HUES64 (cell line): ENCODE results near the gene PEX16.
"Not testable (repeated sequence)": the region's sequence is repeated elsewhere in the genome, so short reads cannot be mapped to it uniquely, and the experiment has no call there.

ENCODE experiments used
- H3K27ac ChIP-seq: 2 replicates; pipeline ENCODE4 v1.7.0; 2013; ENCODE audit warnings: low read depth, low read length, inconsistent platforms
- H3K27me3 ChIP-seq: 2 replicates; pipeline ENCODE4 v1.6.1; 2013; ENCODE audit warnings: mild to moderate bottlenecking, low read length; ENCODE audit not compliant: insufficient read depth
- H3K36me3 ChIP-seq: 2 replicates; pipeline ENCODE4 v1.6.1; 2013; ENCODE audit warnings: mild to moderate bottlenecking, low read length; ENCODE audit not compliant: insufficient read depth
- H3K4me1 ChIP-seq: 2 replicates; pipeline ENCODE4 v1.6.1; 2013; ENCODE audit warnings: mild to moderate bottlenecking, low read length, moderate library complexity; ENCODE audit not compliant: insufficient read depth
- H3K4me3 ChIP-seq: 2 replicates; pipeline ENCODE4 v1.5.1; 2013; ENCODE audit warnings: mild to moderate bottlenecking, low read length, moderate library complexity
- H3K9ac ChIP-seq: 2 replicates; pipeline ENCODE4 v1.6.1; 2013; ENCODE audit warnings: mild to moderate bottlenecking, low read depth, low read length
- H3K9me3 ChIP-seq: 2 replicates; pipeline ENCODE4 v1.6.1; 2013; ENCODE audit warnings: low read depth, low read length; ENCODE audit not compliant: insufficient read depth
- WGBS: fragments of 150-250, 120-280 bp; methylation state at CpG from one replicate; pipeline ENCODE4 v1.1.7; 2013; ENCODE audit warnings: missing lambda C conversion rate; 5-methylcytosine and 5-hydroxymethylcytosine counted together

Gene PEX16

DNA sequence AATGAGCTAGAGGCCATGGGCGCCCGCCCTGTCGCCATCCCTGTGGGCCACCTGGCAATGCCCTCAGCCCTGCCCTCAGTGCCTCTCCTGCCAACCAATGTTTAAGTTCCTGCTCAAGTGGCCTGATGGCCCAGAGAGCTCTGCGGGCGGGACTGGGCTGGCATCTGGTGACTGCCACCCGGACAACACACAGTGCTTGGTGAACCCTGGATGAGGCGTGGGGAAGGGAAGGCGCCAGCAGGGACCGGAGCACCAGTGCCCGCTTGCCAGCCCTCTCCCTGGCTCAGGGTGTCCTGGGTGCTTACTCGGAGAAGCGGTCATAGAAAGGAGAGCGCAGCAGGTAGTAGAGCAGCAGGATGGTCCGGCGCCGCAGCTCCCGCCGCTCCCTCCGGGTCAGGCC lies 4.2 kb downstream of the PEX16 start:
- Histone ChIP-seq H3K4me3 (no peak overlapping the region), H3K9ac (no peak overlapping the region), H3K27me3 (no peaks in the 10 kb centered on the region), H3K27ac (no peak overlapping the region), H3K4me1 (no peaks in the 10 kb centered on the region), H3K36me3 (peaks cover 38% of the 10 kb centered on the region), H3K9me3 (no peaks in the 10 kb centered on the region)
- WGBS: 97% methylated on average over 19 of the region's 19 CpGs

DNA sequence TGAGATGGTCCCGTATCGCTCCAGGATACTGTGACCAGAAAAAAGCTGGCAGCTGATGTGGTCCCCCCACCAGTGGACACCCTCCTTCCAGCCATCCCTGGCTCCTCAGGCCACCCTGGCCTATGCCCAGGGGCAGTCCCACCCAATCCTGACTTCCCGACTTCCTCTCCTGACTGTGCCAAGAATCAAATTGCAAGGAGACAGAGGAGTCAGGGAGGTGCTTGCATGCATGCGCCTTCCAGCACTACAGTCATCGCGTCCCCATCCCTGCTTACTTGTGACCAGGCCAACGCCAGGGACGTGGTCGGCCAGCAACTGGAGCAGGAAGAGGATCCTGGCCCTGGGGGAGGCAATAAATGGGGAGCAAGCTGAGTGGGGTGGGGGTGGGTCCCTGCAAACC lies 7.1 kb downstream of the PEX16 start:
- Histone ChIP-seq H3K36me3 (peaks cover 40% of the 10 kb centered on the region), H3K27me3 (no peaks in the 10 kb centered on the region), H3K9ac (no peak overlapping the region), H3K4me3 (no peak overlapping the region), H3K27ac (no peak overlapping the region), H3K9me3 (no peaks in the 10 kb centered on the region), H3K4me1 (no peaks in the 10 kb centered on the region)
- 95% methylated on average over 9 of the region's 9 CpGs for WGBS

DNA sequence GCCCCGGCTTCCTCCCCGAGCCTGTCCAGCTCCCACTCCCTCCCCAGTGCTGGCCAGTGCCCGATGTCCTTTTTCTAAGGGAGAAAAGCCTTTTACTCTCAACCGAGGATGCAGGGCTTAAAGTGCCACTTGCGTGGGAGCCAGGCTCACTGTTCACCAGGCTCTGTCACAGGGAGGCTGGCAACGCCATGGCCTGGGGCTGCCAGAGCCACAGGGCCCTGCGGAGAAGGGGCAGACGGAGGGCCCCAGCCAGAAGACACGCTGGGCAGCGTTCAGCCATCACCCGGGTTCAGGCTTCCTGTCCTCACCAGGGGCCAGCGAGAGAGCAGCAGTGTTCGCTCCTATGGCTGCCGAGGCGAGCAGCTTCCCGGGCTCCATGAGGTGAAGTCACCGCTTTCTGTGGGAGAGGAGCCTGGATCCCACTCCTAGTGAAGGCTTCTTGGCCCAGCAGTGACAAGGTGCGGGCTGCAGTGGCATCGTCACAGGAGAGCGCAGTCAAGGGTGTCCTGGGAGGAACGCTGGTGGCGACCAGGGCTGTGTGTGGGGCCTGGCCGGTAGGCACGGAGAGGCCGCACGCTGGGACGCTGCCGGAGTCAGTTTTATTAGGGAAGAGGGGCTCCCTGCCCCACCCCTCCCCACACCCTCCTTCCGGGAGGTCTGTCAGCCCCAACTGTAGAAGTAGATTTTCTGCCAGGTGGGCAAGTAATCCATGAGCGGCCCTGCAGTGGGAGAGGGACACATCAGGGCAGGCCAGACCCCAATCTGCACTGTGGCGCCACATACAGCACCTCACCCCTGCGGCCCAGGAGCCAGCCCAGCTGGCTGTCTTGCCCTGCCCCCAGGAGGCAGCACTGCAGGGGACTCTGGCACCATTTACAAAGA lies 7.8 kb downstream of the PEX16 start:
- 95% methylated on average over 32 of the region's 32 CpGs for WGBS
- Histone ChIP-seq H3K27ac (no peak overlapping the region), H3K9ac (no peak overlapping the region), H3K9me3 (no peaks in the 10 kb centered on the region), H3K27me3 (no peaks in the 10 kb centered on the region), H3K36me3 (peaks cover 34% of the 10 kb centered on the region), H3K4me3 (no peak overlapping the region), H3K4me1 (no peaks in the 10 kb centered on the region)

DNA sequence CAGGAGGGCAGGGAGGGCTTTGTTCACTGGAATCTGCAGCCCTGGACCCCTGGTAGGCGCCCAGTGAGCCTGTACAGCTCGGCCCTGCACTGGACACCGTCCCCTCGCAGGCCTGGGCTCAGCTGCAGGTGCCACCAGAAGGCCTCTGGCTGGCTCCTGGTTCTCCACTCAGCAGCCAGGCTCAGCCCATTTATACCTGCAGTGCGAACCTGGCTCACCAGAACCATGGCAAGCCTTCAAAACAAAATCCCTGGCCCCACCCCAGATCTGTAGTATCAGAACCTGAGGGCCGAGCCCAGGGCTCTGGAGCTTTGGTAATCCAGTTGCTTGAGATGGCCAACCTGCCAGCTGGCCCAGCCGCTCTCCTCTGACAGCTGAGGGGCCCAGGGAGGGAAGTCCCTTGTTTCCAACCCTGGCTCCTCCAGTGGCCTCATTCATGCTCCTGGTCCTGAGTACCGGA lies 9.7 kb downstream of the PEX16 start:
- H3K27ac ChIP-seq: no peak overlapping the region
- no peak overlapping the region for H3K9ac ChIP-seq
- H3K36me3 ChIP-seq: peaks cover 34% of the 10 kb centered on the region
- 92% methylated on average over 8 of the region's 8 CpGs for WGBS
- H3K9me3 ChIP-seq: no peaks in the 10 kb centered on the region
- no peak overlapping the region for H3K4me3 ChIP-seq
- H3K27me3 ChIP-seq: no peaks in the 10 kb centered on the region
- H3K4me1 ChIP-seq: no peaks in the 10 kb centered on the region

DNA sequence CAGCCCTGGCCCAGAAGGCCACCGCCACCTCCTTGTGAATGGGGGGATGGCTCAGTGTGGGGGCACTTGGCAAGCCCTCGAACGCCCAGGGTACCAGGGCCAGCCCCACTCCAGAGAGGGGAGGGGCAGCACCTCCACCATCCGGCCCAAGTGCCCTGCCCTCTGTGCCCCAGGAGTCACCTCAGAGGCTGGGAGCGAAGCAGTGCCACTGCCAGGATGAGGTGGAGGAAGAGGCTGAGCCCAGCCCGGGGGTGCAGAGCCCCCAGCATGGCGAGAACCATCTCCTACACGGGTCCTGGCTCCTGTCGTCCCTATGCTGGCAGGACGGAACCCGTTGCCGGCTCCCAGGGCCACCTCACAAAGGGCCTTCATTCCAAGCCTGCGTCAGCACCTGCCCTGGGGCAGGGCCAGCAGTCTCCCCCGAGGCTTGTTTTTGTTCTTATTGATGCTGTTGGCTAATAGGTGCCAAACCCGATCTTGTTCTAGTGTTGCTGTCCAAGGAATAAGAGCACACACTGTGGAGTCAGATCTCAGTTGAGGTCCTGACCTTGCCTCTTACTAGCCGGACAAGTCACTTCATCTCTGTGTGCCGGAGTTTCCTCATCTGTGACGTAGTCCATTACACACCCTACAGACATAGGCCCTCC lies 10.6 kb downstream of the PEX16 start, which contains the start of gene FREY1:
Gene FREY1 (minus strand): TSS at position 307 of the 647 bp plus-strand sequence. CDS start 26 bp downstream, at position 281.
- H3K9ac ChIP-seq: no peak within 1 kb of the TSS
- no peak within 1 kb of the TSS for H3K4me3 ChIP-seq
- WGBS: 82% methylated on average over 18 of the region's 18 CpGs

DNA sequence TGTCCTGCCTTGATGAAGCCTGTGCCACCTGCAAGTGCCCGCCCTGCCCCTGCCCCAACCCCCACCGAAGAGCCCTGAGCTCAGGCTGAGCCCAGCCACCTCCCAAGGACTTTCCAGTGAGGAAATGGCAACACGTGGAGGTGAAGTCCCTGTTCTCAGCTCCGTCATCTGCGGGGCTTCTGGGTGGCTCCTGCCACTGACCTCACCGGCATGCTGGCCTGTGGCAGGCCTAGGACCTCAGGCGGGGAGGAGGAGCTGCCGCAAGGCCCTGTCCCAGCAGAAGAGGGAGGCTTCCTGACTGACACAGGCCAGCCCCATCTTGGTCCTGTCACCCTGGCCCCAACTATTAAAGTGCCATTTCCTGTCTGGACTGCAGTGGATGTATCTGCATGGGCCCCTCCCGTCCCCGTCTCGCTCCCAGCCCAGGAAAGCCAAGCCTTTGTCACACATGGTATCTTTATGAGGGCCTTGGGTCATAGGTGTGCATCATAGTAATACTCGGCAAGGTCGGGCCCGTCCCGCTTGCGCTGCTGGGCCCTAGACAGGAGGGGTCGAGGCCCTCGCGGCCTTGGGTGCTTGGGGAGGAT lies 11.5 kb downstream of the PEX16 start:
- Histone ChIP-seq H3K9ac (no peak overlapping the region), H3K4me3 (no peak overlapping the region), H3K4me1 (0 out of 2 replicates have a peak, but pooled peaks cover 1% of the 10 kb centered on the region), H3K27ac (no peak overlapping the region), H3K27me3 (peaks cover 1% of the 10 kb centered on the region; the same call in 1 of the 2 replicates), H3K36me3 (peaks cover 35% of the 10 kb centered on the region), H3K9me3 (no peaks in the 10 kb centered on the region)
- 89% methylated on average over 19 of the region's 19 CpGs for WGBS

More for the DNA sequence above, 10.6 kb downstream of the PEX16 start, which contains the start of gene FREY1:
- Histone ChIP-seq H3K36me3 (peaks cover 37% of the 10 kb centered on the region), H3K9me3 (no peaks in the 10 kb centered on the region), H3K27ac (no peak within 1 kb of the TSS), H3K27me3 (no peaks in the 10 kb centered on the region), H3K4me1 (no peaks in the 10 kb centered on the region)

DNA sequence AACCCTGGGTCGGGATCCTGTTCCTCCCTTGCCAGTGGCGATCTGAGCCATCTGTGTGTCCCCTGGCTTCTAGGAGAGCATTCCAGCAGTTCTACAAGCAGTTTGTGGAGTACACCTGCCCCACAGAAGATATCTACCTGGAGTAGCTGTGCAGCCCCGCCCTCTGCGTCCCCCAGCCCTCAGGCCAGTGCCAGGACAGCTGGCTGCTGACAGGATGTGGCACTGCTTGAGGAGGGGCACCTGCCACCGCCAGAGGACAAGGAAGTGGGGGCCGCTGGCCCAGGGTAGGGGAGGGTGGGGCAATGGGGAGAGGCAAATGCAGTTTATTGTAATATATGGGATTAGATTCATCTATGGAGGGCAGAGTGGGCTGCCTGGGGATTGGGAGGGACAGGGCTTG lies 12.1 kb downstream of the PEX16 start:
- H3K4me3 ChIP-seq, H3K27me3 ChIP-seq, H3K4me1 ChIP-seq, H3K9me3 ChIP-seq, H3K27ac ChIP-seq, H3K9ac ChIP-seq: not testable (repeated sequence)
- peaks cover 34% of the 10 kb centered on the region for H3K36me3 ChIP-seq
- 95% methylated on average over 6 of the region's 6 CpGs for WGBS

DNA sequence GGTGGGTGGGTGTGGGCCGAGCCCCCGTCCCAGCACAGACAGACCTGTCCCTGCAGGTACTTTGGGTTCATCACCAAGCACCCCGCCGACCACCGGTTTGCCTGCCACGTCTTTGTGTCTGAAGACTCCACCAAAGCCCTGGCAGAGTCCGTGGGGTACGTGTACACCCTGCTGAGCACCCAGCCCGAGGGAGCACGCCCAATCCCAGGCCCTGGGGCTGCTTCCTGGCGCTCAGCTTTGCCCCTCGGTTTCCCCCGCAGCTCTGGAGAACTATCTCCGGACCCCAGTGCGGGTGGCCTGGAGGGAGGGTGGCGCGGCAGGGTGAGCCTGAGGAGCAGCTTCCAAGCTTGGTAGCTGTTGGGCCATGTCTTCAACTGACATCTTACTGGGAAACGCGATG lies 12.6 kb downstream of the PEX16 start:
- Histone ChIP-seq H3K27ac (no peak overlapping the region), H3K4me3 (no peak overlapping the region), H3K4me1 (peaks cover 8% of the 10 kb centered on the region; the same call in 1 of the 2 replicates), H3K9ac (no peak overlapping the region), H3K27me3 (peaks cover 11% of the 10 kb centered on the region), H3K9me3 (no peaks in the 10 kb centered on the region), H3K36me3 (peaks cover 34% of the 10 kb centered on the region)
- 95% methylated on average over 19 of the region's 19 CpGs for WGBS

DNA sequence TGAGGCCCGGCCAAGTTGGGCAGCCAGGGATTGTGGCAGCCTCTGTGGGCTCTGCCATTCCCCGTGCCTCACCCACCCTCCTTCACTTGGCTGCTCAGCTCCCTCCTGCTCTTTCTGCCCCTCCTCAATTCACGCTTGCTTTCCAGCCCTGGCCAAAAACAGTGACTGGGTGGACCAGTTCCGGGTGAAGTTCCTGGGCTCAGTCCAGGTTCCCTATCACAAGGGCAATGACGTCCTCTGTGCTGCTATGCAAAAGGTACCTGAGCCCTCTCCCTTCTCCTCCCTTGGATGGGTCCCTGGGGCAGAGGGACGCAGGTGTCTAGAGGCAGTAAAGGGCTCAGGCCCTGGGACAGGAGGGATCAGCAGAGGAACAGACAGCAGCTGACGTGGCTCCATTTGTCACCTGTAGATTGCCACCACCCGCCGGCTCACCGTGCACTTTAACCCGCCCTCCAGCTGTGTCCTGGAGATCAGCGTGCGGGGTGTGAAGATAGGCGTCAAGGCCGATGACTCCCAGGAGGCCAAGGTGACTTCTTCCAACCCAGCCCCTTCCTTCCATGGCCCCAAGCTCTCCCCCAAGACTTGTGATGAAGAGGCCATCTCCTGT lies 13.3 kb downstream of the PEX16 start:
- 93% methylated on average over 15 of the region's 15 CpGs for WGBS
- H3K27me3 ChIP-seq: peaks cover 11% of the 10 kb centered on the region
- H3K9ac ChIP-seq: no peak overlapping the region
- no peak overlapping the region for H3K4me3 ChIP-seq
- peaks cover 8% of the 10 kb centered on the region; the same call in 1 of the 2 replicates for H3K4me1 ChIP-seq
- H3K36me3 ChIP-seq: peaks cover 29% of the 10 kb centered on the region
- H3K27ac ChIP-seq: no peak overlapping the region
- H3K9me3 ChIP-seq: no peaks in the 10 kb centered on the region

DNA sequence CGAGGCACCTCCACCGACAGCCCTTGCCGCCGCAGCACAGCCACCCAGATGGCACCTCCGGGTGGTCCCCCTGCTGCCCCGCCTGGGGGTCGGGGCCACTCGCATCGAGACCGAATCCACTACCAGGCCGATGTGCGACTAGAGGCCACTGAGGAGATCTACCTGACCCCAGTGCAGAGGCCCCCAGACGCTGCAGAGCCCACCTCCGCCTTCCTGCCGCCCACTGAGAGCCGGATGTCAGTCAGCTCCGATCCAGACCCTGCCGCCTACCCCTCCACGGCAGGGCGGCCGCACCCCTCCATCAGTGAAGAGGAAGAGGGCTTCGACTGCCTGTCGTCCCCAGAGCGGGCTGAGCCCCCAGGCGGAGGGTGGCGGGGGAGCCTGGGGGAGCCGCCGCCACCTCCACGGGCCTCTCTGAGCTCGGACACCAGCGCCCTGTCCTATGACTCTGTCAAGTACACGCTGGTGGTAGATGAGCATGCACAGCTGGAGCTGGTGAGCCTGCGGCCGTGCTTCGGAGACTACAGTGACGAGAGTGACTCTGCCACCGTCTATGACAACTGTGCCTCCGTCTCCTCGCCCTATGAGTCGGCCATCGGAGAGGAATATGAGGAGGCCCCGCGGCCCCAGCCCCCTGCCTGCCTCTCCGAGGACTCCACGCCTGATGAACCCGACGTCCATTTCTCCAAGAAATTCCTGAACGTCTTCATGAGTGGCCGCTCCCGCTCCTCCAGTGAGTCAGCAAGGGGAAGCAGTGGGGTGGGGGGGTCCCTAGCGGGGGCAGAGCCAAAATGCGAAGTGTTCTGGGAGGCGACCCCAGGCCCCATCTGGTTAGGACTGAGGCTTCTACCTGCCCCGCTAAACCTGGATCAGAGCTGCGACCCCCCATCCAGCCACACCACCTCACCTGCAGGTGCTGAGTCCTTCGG lies 15.0 kb downstream of the PEX16 start:
- Histone ChIP-seq H3K9ac (no peak overlapping the region), H3K27me3 (peaks cover 11% of the 10 kb centered on the region), H3K27ac (no peak overlapping the region), H3K9me3 (no peaks in the 10 kb centered on the region), H3K36me3 (peaks cover 28% of the 10 kb centered on the region), H3K4me1 (peaks cover 13% of the 10 kb centered on the region; the same call in 1 of the 2 replicates), H3K4me3 (no peak overlapping the region)
- WGBS: 93% methylated on average over 56 of the region's 56 CpGs
